ENCODE data around the gene ILDR1. TPM values are rescaled to one million over a fixed set of nuclear protein-coding genes. Genes with fewer than 3 reads are reported as not detected.

Gene ILDR1
- total and polyA plus RNA-seq, 7 experiments from 2014 or later, result 0.19 to 0.31 TPM; not detected in 5

- Mint-ChIP-seq H3K27me3 (peaks cover 2 to 24% (median 8%) of the 10 kb centered on the region in 5 donors), H3K36me3 (peaks cover 0 to 24% (median 4%) of the 10 kb centered on the region in 5 donors), H3K4me1 (peaks cover 0 to 19% (median 4%) of the 10 kb centered on the region in 7 donors), H3K9me3 (peaks cover 11 to 39% (median 25%) of the 10 kb centered on the region in 11 donors), H3K27ac (no peak overlapping the region), H3K4me3 (no peak overlapping the region)
- CTCF ChIA-PET, result no interaction called here
- Histone ChIP-seq H3K27ac (ENCODE audit: low read depth, low read length) (no peak overlapping the region), H3K27me3 (ENCODE audit: control insufficient read depth in 2 of 2, insufficient read depth in 2 of 2, low read length in 2 of 2) (no peaks in the 10 kb centered on the region), H3K9me3 (ENCODE audit: control insufficient read depth in 2 of 3, low read length in 3 of 3) (peaks cover 0 to 10% (median 0%) of the 10 kb centered on the region in 3 experiments), H3K4me3 (ENCODE audit: low read length) (no peak overlapping the region), H3K36me3 (ENCODE audit: control insufficient read depth in 2 of 3, insufficient read depth in 3 of 3, low read length in 3 of 3) (no peaks in the 10 kb centered on the region), H3K4me1 (ENCODE audit: control insufficient read depth in 2 of 2, insufficient read depth in 2 of 2, low read length in 2 of 2) (no peaks in the 10 kb centered on the region)
- intact Hi-C loops (cut with micrococcal nuclease), result no loop called here
- DNase-seq (no peak), ATAC-seq (no peak)
- POLR2A ChIA-PET, result no interaction called here
Measured at GRCh38 chr3:122033023-122033422, 11.0 kb upstream of the ILDR1 start.

DNA sequence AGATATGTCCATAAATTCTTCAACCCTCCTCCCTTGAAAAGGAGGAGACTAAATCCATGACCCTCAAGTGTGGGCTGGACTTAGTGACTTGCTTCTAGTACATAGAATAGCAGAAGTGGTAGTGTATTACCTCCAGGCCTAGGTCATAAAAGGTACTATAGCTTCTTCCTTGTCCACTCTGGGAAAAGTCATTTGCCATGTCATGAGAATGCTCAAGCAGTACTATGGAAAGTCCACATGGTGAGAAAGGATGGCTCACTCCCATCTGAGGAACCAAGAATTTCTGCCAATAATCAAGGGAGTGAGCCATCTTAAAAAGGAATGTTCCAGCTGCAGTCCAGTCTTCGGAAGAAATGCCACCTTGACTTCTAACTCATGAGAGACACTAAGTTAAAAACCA, 10.5 kb upstream of the ILDR1 start:
- H3K27me3 ChIP-seq (ENCODE audit: control insufficient read depth in 2 of 2, insufficient read depth in 2 of 2, low read length in 2 of 2), result no peaks in the 10 kb centered on the region

GRCh38 chr3:122031123-122031468, 9.0 kb upstream of the ILDR1 start:
- no peaks in the 10 kb centered on the region for H3K9me3 ChIP-seq (ENCODE audit: control insufficient read depth in 2 of 3, low read length in 3 of 3)
- CTCF ChIA-PET, result interaction anchor here (1.0 kb wide), 1 partner anchor 33 kb away, joined by 3 read pairs; no protein-coding TSS in a partner anchor
- no peaks in the 10 kb centered on the region for H3K4me1 ChIP-seq (ENCODE audit: control insufficient read depth in 2 of 2, insufficient read depth in 2 of 2, low read length in 2 of 2)
- H3K27ac Mint-ChIP-seq, result peak overlapping the region in 1 of 9 donors; percentile 79
- no peak overlapping the region for H3K27ac ChIP-seq (ENCODE audit: low read depth, low read length)
- no peak overlapping the region for H3K4me3 ChIP-seq (ENCODE audit: low read length)
- peaks cover 5 to 22% (median 13%) of the 10 kb centered on the region in 11 donors for H3K9me3 Mint-ChIP-seq
- H3K4me1 Mint-ChIP-seq, result peaks cover 0 to 19% (median 4%) of the 10 kb centered on the region in 7 donors
- POLR2A ChIA-PET, result no interaction called here
- no peaks in the 10 kb centered on the region for H3K36me3 ChIP-seq (ENCODE audit: control insufficient read depth in 2 of 3, insufficient read depth in 3 of 3, low read length in 3 of 3)
- peaks cover 0 to 18% (median 0%) of the 10 kb centered on the region in 5 donors for H3K36me3 Mint-ChIP-seq
- H3K27me3 Mint-ChIP-seq, result peaks cover 2 to 20% (median 9%) of the 10 kb centered on the region in 5 donors
- no peaks in the 10 kb centered on the region for H3K27me3 ChIP-seq (ENCODE audit: control insufficient read depth in 2 of 2, insufficient read depth in 2 of 2, low read length in 2 of 2)
- DNase-seq (no peak), ATAC-seq (no peak)
- intact Hi-C loops (cut with micrococcal nuclease), result no loop called here
- no peak overlapping the region for H3K4me3 Mint-ChIP-seq

More for the DNA sequence above, 10.5 kb upstream of the ILDR1 start:
- Mint-ChIP-seq H3K27me3 (peaks cover 2 to 20% (median 6%) of the 10 kb centered on the region in 5 donors), H3K4me3 (no peak overlapping the region), H3K27ac (no peak overlapping the region), H3K36me3 (peaks cover 0 to 19% (median 0%) of the 10 kb centered on the region in 5 donors), H3K9me3 (peaks cover 10 to 34% (median 21%) of the 10 kb centered on the region in 11 donors), H3K4me1 (peaks cover 0 to 19% (median 4%) of the 10 kb centered on the region in 7 donors)
- Histone ChIP-seq H3K4me3 (ENCODE audit: low read length) (no peak overlapping the region), H3K36me3 (ENCODE audit: control insufficient read depth in 2 of 3, insufficient read depth in 3 of 3, low read length in 3 of 3) (no peaks in the 10 kb centered on the region), H3K9me3 (ENCODE audit: control insufficient read depth in 2 of 3, low read length in 3 of 3) (peaks cover 0 to 10% (median 0%) of the 10 kb centered on the region in 3 experiments), H3K27ac (ENCODE audit: low read depth, low read length) (no peak overlapping the region), H3K4me1 (ENCODE audit: control insufficient read depth in 2 of 2, insufficient read depth in 2 of 2, low read length in 2 of 2) (no peaks in the 10 kb centered on the region)
- CTCF ChIA-PET, result no interaction called here
- intact Hi-C loops (cut with micrococcal nuclease), result no loop called here
- POLR2A ChIA-PET, result no interaction called here
- ATAC-seq, result no peak
- no peak for DNase-seq

DNA sequence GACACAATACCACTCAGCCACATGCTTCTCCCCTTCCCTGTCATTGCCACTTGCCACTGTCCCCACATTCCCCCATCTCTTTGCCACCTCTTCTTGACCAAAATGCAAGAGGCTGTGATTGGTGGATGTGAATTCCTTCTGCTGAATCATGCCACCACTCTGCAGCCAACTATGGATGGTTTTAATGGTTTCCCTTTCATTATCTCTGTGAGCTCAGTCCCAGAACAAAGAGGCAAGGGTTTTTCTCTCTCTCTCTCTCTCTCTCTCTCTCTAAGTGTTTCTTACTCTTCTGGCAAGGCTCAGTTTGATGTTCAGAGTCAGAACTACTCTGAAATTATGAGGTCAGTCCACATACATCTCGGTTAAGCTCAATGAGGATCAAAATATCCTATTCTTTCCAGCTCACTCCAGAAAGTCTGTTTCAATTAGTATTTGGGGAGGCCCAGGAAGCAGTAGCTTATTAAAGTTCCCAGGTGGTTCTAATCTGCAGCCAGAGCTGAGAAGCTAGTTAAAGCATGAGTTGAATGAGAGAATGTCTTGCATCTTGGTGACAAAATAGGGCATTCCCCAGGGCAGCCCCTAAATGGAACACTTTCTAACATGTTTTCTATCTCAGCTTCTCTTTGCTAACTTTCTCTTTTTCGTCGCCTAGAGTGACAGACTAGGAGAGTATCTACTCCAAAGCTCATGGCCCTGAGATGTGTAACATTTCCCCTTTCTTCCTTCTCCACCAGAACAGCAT, 8.5 kb upstream of the ILDR1 start:
- Histone ChIP-seq H3K4me3 (ENCODE audit: low read length) (no peak overlapping the region), H3K27me3 (ENCODE audit: control insufficient read depth in 2 of 2, insufficient read depth in 2 of 2, low read length in 2 of 2) (no peaks in the 10 kb centered on the region), H3K4me1 (ENCODE audit: control insufficient read depth in 2 of 2, insufficient read depth in 2 of 2, low read length in 2 of 2) (no peaks in the 10 kb centered on the region), H3K27ac (ENCODE audit: low read depth, low read length) (no peak overlapping the region), H3K9me3 (ENCODE audit: control insufficient read depth in 2 of 3, low read length in 3 of 3) (no peaks in the 10 kb centered on the region), H3K36me3 (ENCODE audit: control insufficient read depth in 2 of 3, insufficient read depth in 3 of 3, low read length in 3 of 3) (no peaks in the 10 kb centered on the region)
- DNase-seq, result no peak
- peaks cover 0 to 19% (median 4%) of the 10 kb centered on the region in 7 donors for H3K4me1 Mint-ChIP-seq
- CTCF ChIA-PET, result interaction anchor here (1.0 kb wide), 1 partner anchor 33 kb away, joined by 3 read pairs; no protein-coding TSS in a partner anchor
- peak; percentile 34 for ATAC-seq
- H3K4me3 Mint-ChIP-seq, result peak overlapping the region in 1 of 10 donors; percentile 47
- H3K27ac Mint-ChIP-seq, result peak overlapping the region in 1 of 9 donors; percentile 79
- H3K36me3 Mint-ChIP-seq, result peaks cover 0 to 12% (median 0%) of the 10 kb centered on the region in 5 donors
- peaks cover 0 to 17% (median 8%) of the 10 kb centered on the region in 11 donors for H3K9me3 Mint-ChIP-seq
- H3K27me3 Mint-ChIP-seq, result peaks cover 4 to 17% (median 9%) of the 10 kb centered on the region in 5 donors
- intact Hi-C loops (cut with micrococcal nuclease), result no loop called here
- POLR2A ChIA-PET, result no interaction called here

DNA sequence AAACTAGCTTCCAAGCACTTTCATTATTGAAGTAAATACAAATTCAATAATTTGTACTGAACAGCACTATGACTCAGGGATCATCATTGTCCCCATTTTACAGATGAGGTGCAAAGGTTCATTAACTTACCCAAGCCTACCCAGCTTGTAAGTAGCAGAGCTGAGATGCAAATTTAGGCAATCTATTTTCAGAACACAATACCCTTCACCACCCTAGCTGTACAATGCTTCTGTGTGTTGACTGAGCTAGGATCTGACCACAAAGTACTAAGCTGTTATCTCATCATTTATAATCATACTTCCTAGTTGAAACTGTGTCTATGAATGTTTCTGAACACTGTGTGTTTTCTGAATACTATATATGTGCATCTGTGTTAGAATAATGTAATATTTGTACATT, 3.2 kb upstream of the ILDR1 start:
- Mint-ChIP-seq H3K4me1 (peaks cover 0 to 10% (median 4%) of the 10 kb centered on the region in 7 donors), H3K36me3 (peaks cover 0 to 2% (median 0%) of the 10 kb centered on the region in 5 donors), H3K9me3 (peaks cover 0 to 2% (median 0%) of the 10 kb centered on the region in 11 donors), H3K4me3 (no peak overlapping the region), H3K27ac (no peak overlapping the region), H3K27me3 (peaks cover 23 to 28% (median 27%) of the 10 kb centered on the region in 5 donors)
- DNase-seq, result no peak
- Histone ChIP-seq H3K4me1 (ENCODE audit: control insufficient read depth in 2 of 2, insufficient read depth in 2 of 2, low read length in 2 of 2) (no peaks in the 10 kb centered on the region), H3K36me3 (ENCODE audit: control insufficient read depth in 2 of 3, insufficient read depth in 3 of 3, low read length in 3 of 3) (no peaks in the 10 kb centered on the region), H3K27ac (ENCODE audit: low read depth, low read length) (no peak overlapping the region), H3K4me3 (ENCODE audit: low read length) (no peak overlapping the region), H3K27me3 (ENCODE audit: control insufficient read depth in 2 of 2, insufficient read depth in 2 of 2, low read length in 2 of 2) (no peaks in the 10 kb centered on the region), H3K9me3 (ENCODE audit: control insufficient read depth in 2 of 3, low read length in 3 of 3) (no peaks in the 10 kb centered on the region)
- ATAC-seq, result no peak
- ChIA-PET POLR2A (no interaction called here), CTCF (no interaction called here)
- intact Hi-C loops (cut with micrococcal nuclease), result no loop called here

- Mint-ChIP-seq H3K27ac (no peak overlapping the region), H3K4me3 (no peak overlapping the region), H3K4me1 (peaks cover 0 to 10% (median 3%) of the 10 kb centered on the region in 7 donors), H3K36me3 (peaks cover 0 to 4% (median 0%) of the 10 kb centered on the region in 5 donors), H3K9me3 (peaks cover 0 to 2% (median 0%) of the 10 kb centered on the region in 11 donors), H3K27me3 (peaks cover 25 to 33% (median 30%) of the 10 kb centered on the region in 5 donors)
- Histone ChIP-seq H3K4me1 (ENCODE audit: control insufficient read depth in 2 of 2, insufficient read depth in 2 of 2, low read length in 2 of 2) (no peaks in the 10 kb centered on the region), H3K4me3 (ENCODE audit: low read length) (no peak overlapping the region), H3K9me3 (ENCODE audit: control insufficient read depth in 2 of 3, low read length in 3 of 3) (no peaks in the 10 kb centered on the region), H3K27ac (ENCODE audit: low read depth, low read length) (no peak overlapping the region), H3K27me3 (ENCODE audit: control insufficient read depth in 2 of 2, insufficient read depth in 2 of 2, low read length in 2 of 2) (no peaks in the 10 kb centered on the region), H3K36me3 (ENCODE audit: control insufficient read depth in 2 of 3, insufficient read depth in 3 of 3, low read length in 3 of 3) (no peaks in the 10 kb centered on the region)
- DNase-seq, result no peak
- CTCF ChIA-PET, result no interaction called here
- intact Hi-C loops (cut with micrococcal nuclease), result no loop called here
- POLR2A ChIA-PET, result no interaction called here
- no peak for ATAC-seq
Measured at GRCh38 chr3:122024800-122025199, 2.8 kb upstream of the ILDR1 start.

Measured in naive thymus-derived CD4-positive, alpha-beta T cell (primary cell).